Left forelimb (tissue), 1 donor: ENCODE measurements around the gene FMO1.
"Not testable (repeated sequence)": the region's sequence is repeated elsewhere in the genome, so short reads cannot be mapped to it uniquely, and the experiment has no call there.

ENCODE experiments used
- DNase-seq: peaks from one replicate; pipeline ENCODE4 v3.0.0-alpha.2; 2018; ENCODE audit warnings: low spot score

FMO1 gene

DNA sequence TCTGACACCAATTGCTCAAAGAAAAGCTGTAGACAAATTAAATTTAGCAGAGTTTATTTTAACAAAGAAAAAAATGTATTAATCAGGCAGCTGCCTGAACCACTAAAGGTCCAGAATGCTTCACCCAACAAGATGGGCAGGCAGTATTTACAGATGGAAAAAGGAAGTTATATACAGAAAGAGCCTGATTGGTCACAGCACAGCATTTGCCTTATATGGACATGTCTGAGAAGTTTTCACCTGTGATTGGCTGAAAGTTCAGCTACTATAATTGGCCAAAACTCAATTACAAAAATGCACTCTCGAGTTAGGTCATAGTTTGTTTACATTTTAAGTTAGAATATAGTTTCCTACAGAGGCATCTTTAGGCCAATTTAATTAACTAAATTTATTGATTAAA, 15.1 kb upstream of the FMO1 start:
- DNase-seq = no peak

GRCh38 chr1:171236231-171236630, 12.1 kb upstream of the FMO1 start:
- DNase-seq = not testable (repeated sequence)

GRCh38 chr1:171243878-171244277, 4.4 kb upstream of the FMO1 start:
- no peak for DNase-seq

DNA sequence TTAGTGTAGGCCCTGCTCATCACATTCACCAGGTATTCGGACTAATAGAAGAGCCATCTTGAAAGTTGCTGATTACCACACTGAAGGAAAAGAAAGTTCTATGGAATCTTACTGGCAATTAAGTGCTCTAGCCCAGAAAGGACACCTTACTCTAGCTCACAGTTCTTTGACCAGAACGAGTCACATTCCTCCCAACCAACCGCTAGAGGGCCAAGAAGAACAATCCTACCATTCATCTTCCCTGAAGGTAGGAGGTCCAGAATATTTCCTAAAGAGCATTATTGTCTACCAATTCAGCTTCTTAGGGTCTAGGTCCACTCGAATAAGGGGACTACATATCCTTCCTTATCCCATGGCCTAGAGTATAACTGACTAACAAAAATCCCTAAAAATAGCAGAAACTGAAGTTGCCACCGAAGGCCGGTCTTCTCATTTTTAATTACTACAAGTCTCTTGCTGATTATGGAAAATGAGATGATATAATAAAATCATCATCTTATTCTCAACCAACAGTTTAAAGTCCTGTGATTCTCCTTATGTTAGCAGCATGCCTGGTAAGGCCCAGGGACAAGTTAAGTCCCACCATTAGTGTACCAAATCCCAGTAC, 2.7 kb upstream of the FMO1 start:
- no peak for DNase-seq

GRCh38 chr1:171247501-171247900, 793 bp upstream of the FMO1 start:
- no peak for DNase-seq

DNA sequence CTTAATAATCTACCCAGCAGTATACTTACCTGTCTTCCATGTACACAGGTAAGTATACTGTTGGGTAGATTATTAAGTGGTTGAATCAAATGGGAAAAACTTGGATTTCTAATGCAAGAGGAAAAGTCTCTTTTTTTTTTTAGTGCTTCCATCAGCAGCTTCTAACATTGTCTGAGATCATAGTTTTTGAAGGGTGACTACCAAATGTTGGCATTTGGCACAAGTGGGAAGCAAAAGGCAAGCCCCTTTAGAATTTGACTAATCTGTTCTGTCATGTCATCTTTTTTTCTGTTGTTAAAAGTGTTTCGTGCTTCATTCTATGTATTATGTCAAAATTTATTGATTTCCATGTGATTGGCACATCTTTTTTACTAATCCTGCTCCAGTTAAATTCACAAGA, 547 bp downstream of the FMO1 start:
- no peak for DNase-seq

DNA sequence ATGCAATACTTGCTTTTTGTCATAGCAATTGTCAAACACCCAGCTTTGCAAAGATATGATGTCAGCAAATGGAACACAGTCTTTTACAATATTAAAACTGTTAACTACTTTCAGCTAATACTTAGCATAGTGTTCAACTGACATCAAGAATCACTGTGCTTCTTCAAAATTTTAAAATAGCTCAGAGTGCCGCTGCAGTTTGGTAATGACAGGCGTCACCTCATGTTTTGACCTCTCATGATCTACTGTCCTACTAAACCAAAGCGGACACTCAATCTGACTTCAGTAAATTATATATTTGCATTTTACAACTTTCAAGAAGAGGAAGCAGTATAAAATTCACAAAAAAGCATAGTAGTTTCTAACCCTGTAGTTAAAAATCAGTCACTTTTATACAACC, 2.0 kb downstream of the FMO1 start:
- DNase-seq = no peak

GRCh38 chr1:171251042-171251951, 3.0 kb downstream of the FMO1 start:
- no peak for DNase-seq

DNA sequence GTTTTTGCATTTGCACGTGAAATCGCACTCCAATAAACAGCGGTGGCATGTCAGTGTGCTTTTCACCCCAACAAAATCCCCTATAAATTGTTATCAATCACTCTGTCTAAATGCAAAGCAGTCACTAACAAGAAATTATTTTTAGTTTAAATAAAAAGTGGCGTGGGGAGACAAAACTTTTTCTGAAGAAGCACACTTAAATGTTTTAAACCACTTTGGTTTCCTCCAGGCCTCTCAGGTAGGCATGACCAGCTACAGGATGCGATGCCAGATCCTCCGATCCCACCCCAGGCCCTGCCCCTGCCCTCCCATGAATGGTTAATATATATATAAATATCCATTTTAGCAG, 3.6 kb downstream of the FMO1 start:
- DNase-seq = no peak

DNA sequence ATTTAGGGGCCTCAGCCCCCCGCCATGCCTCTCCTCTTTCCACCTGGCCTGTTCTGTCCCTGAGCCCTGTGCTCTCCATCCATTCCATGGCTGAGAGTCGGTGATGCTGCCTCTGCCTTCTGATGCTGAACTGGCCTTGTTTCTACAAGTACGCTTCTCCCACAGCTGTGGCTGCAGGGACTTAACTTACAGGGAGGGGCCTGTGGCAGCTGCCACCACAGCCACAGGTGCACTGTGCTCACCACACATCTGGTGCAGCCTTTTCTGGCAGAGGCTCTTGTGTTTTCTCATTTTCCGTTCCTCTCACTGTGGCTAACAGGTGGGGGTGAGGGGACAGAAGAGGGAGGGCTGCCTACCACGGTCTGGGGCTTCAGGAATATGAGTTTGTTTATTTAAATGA, 4.2 kb downstream of the FMO1 start:
- DNase-seq = no peak

- no peak for DNase-seq
Measured at GRCh38 chr1:171254859-171255258, 6.6 kb downstream of the FMO1 start.

DNA sequence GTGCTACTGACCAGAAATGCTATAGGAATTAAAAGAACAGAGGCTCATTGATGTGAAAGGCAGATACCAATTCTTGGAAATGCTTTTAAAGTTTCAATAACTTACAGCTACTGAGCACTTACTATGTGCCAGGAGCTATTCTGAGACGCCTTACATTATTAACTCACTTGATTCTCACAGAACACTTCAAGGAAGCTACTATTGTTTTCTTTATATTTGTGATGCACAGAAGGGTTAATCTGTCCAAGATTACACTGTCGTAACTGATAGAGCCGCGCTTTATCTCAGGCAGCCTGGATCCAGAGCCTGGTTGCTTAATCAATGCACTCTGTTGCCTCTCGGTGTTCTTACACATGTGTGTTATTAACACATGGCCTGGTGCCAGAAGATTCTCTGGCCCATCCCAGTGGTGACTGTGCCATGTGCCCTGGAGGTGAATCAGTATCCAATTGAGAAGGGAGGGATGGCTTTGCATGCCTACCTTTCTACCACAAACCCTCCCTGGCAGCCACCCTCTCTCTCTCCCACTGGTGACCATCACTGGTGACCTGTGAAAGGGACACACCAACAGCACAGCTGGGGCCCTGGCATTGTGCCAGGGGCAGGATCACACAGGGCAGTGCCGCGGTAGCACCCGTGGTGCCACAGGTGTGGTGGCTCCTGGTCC, 8.8 kb downstream of the FMO1 start:
- DNase-seq = no peak

- DNase-seq = no peak
Measured at GRCh38 chr1:171257607-171258076, 9.3 kb downstream of the FMO1 start.

- DNase-seq = no peak
Measured at GRCh38 chr1:171258429-171258828, 10.1 kb downstream of the FMO1 start.

GRCh38 chr1:171258943-171259342, 10.6 kb downstream of the FMO1 start:
- no peak for DNase-seq

DNA sequence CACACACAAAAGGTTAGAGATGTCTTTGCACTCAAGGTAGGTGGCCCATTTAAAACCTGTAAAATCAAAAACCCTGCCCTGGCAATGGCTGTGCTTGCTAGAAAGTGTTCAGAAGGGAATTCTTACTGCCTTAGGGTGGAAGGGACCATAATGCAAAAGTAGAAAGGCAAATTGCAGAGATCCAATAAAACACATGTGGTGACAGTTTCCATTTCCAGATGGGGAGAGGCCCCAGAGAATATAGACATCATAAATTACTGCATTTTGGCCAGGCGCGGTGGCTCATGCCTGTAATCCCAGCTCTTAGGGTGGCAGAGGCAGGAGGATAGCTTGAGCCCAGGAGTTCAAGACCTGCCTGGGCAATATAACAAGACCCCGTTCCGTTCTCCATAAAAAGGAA, 13.0 kb downstream of the FMO1 start:
- DNase-seq = no peak

DNA sequence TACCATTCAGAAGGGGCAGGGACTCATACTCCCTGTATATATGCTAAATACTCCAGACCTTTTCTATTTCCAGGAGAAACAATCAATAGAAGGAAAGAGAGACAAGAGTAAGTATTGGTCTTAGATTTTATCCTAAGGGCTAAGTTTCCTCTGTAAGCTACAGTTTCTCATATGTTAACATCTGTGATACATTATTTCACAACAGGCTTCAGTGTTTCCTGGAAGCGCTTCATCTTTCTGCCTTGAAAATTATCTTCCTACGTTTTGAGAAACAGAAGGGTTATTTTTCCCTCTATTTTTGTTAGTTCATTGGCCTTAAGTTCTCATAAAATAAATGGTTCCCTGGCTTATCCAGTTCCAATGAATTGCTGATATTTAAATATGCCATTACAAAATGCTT, 15.6 kb downstream of the FMO1 start:
- DNase-seq = no peak

GRCh38 chr1:171265686-171266085, 17.4 kb downstream of the FMO1 start:
- DNase-seq = no peak

- no peak for DNase-seq
Measured at GRCh38 chr1:171266930-171267329, 18.6 kb downstream of the FMO1 start.

GRCh38 chr1:171267391-171267790, 19.1 kb downstream of the FMO1 start:
- no peak for DNase-seq

GRCh38 chr1:171270806-171271205, 22.5 kb downstream of the FMO1 start:
- DNase-seq = no peak

GRCh38 chr1:171277534-171277933, 29.2 kb downstream of the FMO1 start:
- no peak for DNase-seq

- DNase-seq = no peak
Measured at GRCh38 chr1:171279234-171279633, 30.9 kb downstream of the FMO1 start.
